ENCODE measurements around the gene GPR146.

The GPR146 gene

DNA sequence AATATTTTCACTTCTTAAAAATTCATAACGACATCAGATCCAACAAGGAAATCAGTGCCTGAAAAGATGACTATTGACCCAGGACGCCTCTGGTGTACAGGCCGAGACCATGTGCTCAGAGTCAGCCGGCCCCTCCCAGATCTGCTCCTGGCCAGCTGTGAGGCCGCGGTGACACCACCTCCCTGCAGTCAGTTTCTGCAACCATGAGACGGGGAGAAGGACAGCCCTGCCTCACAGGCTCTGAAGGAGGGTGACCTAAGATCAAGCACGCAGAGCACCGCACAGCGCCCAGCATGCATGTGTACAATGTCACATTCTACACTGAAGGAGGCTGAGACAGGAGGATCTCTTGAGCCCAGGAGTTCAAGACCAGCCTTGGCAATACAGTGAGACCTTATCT, 40.9 kb downstream of the GPR146 start:
- Histone ChIP-seq H3F3A (ENCODE audit: control insufficient read depth, insufficient read depth) (peaks cover 29% of the 10 kb centered on the region), H3K36me3 (ENCODE audit: control insufficient read depth, low read length) (peaks cover 8% of the 10 kb centered on the region), H3K4me1 (ENCODE audit: control insufficient read depth, low read length) (peaks cover 45% of the 10 kb centered on the region), H4K20me1 (ENCODE audit: control insufficient read depth, insufficient read depth, low read depth, low read length) (0 out of 2 replicates have a peak, but pooled peaks cover 4% of the 10 kb centered on the region), H3K79me2 (ENCODE audit: control insufficient read depth, low read length) (peaks cover 33% of the 10 kb centered on the region), H3K9me3 (ENCODE audit: control insufficient read depth, insufficient read depth, low read length) (no peaks in the 10 kb centered on the region), H3K27ac (ENCODE audit: low read depth, low read length) (peak overlapping the region; percentile 90), H3K4me3 (ENCODE audit: low read length) (peak overlapping the region; percentile 79), H3K9me2 (replicated peaks; ENCODE audit: control insufficient read depth, low read length) (no peaks in the 10 kb centered on the region), H3K4me2 (ENCODE audit: low read length) (peak overlapping the region; percentile 92), H3K27me3 (ENCODE audit: control insufficient read depth, low read length) (no peaks in the 10 kb centered on the region)
- TF ChIP-seq EZH2phosphoT487 (IDR thresholded peaks at IDR 0.05; ENCODE audit: borderline replicate concordance, low read length): no peak
- TF ChIP-seq, protein P1, sequence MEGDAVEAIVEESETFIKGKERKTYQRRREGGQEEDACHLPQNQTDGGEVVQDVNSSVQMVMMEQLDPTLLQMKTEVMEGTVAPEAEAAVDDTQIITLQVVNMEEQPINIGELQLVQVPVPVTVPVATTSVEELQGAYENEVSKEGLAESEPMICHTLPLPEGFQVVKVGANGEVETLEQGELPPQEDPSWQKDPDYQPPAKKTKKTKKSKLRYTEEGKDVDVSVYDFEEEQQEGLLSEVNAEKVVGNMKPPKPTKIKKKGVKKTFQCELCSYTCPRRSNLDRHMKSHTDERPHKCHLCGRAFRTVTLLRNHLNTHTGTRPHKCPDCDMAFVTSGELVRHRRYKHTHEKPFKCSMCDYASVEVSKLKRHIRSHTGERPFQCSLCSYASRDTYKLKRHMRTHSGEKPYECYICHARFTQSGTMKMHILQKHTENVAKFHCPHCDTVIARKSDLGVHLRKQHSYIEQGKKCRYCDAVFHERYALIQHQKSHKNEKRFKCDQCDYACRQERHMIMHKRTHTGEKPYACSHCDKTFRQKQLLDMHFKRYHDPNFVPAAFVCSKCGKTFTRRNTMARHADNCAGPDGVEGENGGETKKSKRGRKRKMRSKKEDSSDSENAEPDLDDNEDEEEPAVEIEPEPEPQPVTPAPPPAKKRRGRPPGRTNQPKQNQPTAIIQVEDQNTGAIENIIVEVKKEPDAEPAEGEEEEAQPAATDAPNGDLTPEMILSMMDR (IDR thresholded peaks at IDR 0.05; ENCODE audit: low read depth, low read length, poor library complexity, severe bottlenecking): no peak

DNA sequence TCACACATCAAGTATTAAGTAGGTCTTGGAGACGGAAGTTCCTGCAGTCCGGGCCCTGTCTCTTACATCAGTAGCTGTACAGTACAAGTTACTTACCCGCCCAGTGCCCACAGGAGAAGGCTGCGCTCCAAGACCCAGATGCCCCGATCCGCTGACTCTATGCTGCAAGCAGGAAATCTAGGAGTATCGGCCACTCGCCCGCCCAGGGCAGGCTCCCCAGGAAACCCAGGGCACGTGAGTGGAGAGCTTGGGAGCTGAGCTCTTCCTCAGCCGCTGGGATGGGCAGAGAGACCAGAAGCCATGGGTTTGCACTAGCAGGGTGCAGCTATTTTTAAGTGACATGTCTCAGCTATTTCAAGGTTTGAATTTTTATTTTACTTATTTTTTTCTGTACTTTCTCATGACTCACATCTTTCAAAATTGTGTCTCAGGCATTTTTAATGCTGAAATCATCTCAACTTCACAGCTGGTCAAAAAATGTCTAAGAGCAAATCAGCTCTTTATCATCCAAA, 41.6 kb downstream of the GPR146 start:
- peak overlapping the region; percentile 92 for H3K4me2 ChIP-seq (ENCODE audit: low read length)
- 0 out of 2 replicates have a peak, but pooled peaks cover 4% of the 10 kb centered on the region for H4K20me1 ChIP-seq (ENCODE audit: control insufficient read depth, insufficient read depth, low read depth, low read length)
- no peaks in the 10 kb centered on the region for H3K9me2 ChIP-seq (replicated peaks; ENCODE audit: control insufficient read depth, low read length)
- peak overlapping the region; percentile 79 for H3K4me3 ChIP-seq (ENCODE audit: low read length)
- no peak for TF ChIP-seq EZH2phosphoT487 (IDR thresholded peaks at IDR 0.05; ENCODE audit: borderline replicate concordance, low read length)
- TF ChIP-seq, protein P1 (IDR thresholded peaks at IDR 0.05; ENCODE audit: low read depth, low read length, poor library complexity, severe bottlenecking): no peak
- no peaks in the 10 kb centered on the region for H3K27me3 ChIP-seq (ENCODE audit: control insufficient read depth, low read length)
- H3K9me3 ChIP-seq (ENCODE audit: control insufficient read depth, insufficient read depth, low read length): no peaks in the 10 kb centered on the region
- H3K79me2 ChIP-seq (ENCODE audit: control insufficient read depth, low read length): peaks cover 29% of the 10 kb centered on the region
- peak overlapping the region; percentile 90 for H3K27ac ChIP-seq (ENCODE audit: low read depth, low read length)
- peaks cover 45% of the 10 kb centered on the region for H3K4me1 ChIP-seq (ENCODE audit: control insufficient read depth, low read length)
- peaks cover 29% of the 10 kb centered on the region for H3F3A ChIP-seq (ENCODE audit: control insufficient read depth, insufficient read depth)
- H3K36me3 ChIP-seq (ENCODE audit: control insufficient read depth, low read length): peaks cover 8% of the 10 kb centered on the region

GRCh38 chr7:1086588-1087464, 42.5 kb downstream of the GPR146 start:
- H3F3A ChIP-seq (ENCODE audit: control insufficient read depth, insufficient read depth): peaks cover 29% of the 10 kb centered on the region
- TF ChIP-seq EZH2phosphoT487 (IDR thresholded peaks at IDR 0.05; ENCODE audit: borderline replicate concordance, low read length): no peak
- TF ChIP-seq, protein P1 (IDR thresholded peaks at IDR 0.05; ENCODE audit: low read depth, low read length, poor library complexity, severe bottlenecking): peak; percentile 100
- H3K27me3 ChIP-seq (ENCODE audit: control insufficient read depth, low read length): no peaks in the 10 kb centered on the region
- H3K4me2 ChIP-seq (ENCODE audit: low read length): peak overlapping the region; percentile 92
- no peaks in the 10 kb centered on the region for H3K9me2 ChIP-seq (replicated peaks; ENCODE audit: control insufficient read depth, low read length)
- H3K27ac ChIP-seq (ENCODE audit: low read depth, low read length): peak overlapping the region; percentile 90
- H3K4me3 ChIP-seq (ENCODE audit: low read length): peak overlapping the region; percentile 79
- H4K20me1 ChIP-seq (ENCODE audit: control insufficient read depth, insufficient read depth, low read depth, low read length): 0 out of 2 replicates have a peak, but pooled peaks cover 4% of the 10 kb centered on the region
- peaks cover 29% of the 10 kb centered on the region for H3K79me2 ChIP-seq (ENCODE audit: control insufficient read depth, low read length)
- peaks cover 45% of the 10 kb centered on the region for H3K4me1 ChIP-seq (ENCODE audit: control insufficient read depth, low read length)
- H3K36me3 ChIP-seq (ENCODE audit: control insufficient read depth, low read length): peaks cover 12% of the 10 kb centered on the region
- no peaks in the 10 kb centered on the region for H3K9me3 ChIP-seq (ENCODE audit: control insufficient read depth, insufficient read depth, low read length)
